GM18507 (cell line): ENCODE results near the gene SRP72.

Experiments used
- DNase-seq: peaks from one replicate; pipeline ENCODE4 v3.0.0; 2011; ENCODE audit warnings: low read depth; ENCODE audit not compliant: insufficient read length; ENCODE audit errors: extremely low spot score
- FAIRE-seq: peaks from 2 replicates; lab custom pipeline; 2011; peaks lifted over from hg19 to GRCh38; lab: Jason Lieb, UNC

Gene SRP72

GRCh38 chr4:56532239-56532638, 64.8 kb downstream of the SRP72 start:
- no peak for FAIRE-seq
- no peak for DNase-seq

- DNase-seq (no peak), FAIRE-seq (no peak)
Measured at GRCh38 chr4:56535915-56536314, 68.5 kb downstream of the SRP72 start.

- no peak for DNase-seq
- FAIRE-seq: no peak
Measured at GRCh38 chr4:56537147-56537546, 69.7 kb downstream of the SRP72 start.

- no peak for FAIRE-seq
- DNase-seq: no peak
Measured at GRCh38 chr4:56540826-56541225, 73.4 kb downstream of the SRP72 start.

- FAIRE-seq: peak; percentile 85
- DNase-seq: peak; percentile 69
Measured at GRCh38 chr4:56544573-56545131, 77.2 kb downstream of the SRP72 start.

GRCh38 chr4:56550642-56551041, 83.2 kb downstream of the SRP72 start:
- FAIRE-seq (no peak), DNase-seq (no peak)

- no peak for FAIRE-seq
- no peak for DNase-seq
Measured at GRCh38 chr4:56551516-56551915, 84.1 kb downstream of the SRP72 start.

- no peak for FAIRE-seq
Measured at GRCh38 chr4:56552273-56552672, 84.9 kb downstream of the SRP72 start.

More at GRCh38 chr4:56552273-56552672, 84.9 kb downstream of the SRP72 start:
- no peak for DNase-seq
